Measurements from ENCODE around the gene YPEL1. TPM values are rescaled to one million over a fixed set of nuclear protein-coding genes. Genes with fewer than 3 reads are reported as not detected.
"Not testable (repeated sequence)": the region's sequence is repeated elsewhere in the genome, so short reads cannot be mapped to it uniquely, and the experiment has no call there.

YPEL1 gene
- polyA plus RNA-seq, 1 donor from 2014 or later, result 16.8 TPM

DNA sequence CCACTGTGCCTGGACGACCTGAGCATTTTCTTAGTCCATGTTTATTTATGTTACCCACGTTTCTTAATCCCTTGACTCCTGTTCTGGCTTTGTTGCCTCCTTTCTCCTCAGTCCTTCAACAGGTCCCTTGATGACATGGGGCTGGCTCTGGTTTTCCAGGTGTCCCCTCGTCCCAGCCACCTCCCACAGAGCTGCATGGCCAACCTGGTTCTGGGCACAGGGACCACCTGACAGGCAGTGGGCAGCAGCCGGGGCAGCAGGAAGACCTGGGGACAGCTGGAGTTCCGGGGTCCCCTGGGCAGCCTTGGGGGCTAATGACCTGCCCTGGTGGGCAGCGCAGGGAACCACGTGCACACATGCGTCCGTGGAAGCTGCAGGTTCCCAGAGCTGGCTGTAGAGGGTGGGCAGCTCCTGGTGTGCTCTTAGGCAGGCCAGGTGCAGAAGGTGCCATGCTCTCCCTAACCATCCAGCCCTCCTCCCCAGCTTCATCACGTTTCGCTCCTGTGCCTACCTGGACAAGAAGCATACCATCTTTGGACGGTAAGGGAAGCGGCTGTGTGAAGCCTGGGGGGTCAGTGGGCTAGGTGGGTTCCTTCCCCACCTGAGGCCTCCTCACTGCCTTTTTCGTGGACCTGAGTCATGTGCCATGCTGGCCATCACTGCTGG, 42.1 kb downstream of the YPEL1 start:
- H3K36me3 Mint-ChIP-seq, result no peaks in the 10 kb centered on the region
- H3K27ac Mint-ChIP-seq, result no peak overlapping the region
- peaks cover 5 to 10% (median 8%) of the 10 kb centered on the region in 3 donors for H3K4me1 Mint-ChIP-seq

GRCh38 chr22:21692856-21693255, 42.7 kb downstream of the YPEL1 start:
- H3K36me3 Mint-ChIP-seq, H3K9me3 Mint-ChIP-seq, H3K27me3 Mint-ChIP-seq, H3K4me3 Mint-ChIP-seq, H3K27ac Mint-ChIP-seq: not testable (repeated sequence)
- H3K4me1 Mint-ChIP-seq, result peaks cover 5 to 10% (median 8%) of the 10 kb centered on the region in 3 donors

More for the DNA sequence above, 42.1 kb downstream of the YPEL1 start:
- H3K4me3 Mint-ChIP-seq, result no peak overlapping the region
- no peaks in the 10 kb centered on the region for H3K9me3 Mint-ChIP-seq
- no peaks in the 10 kb centered on the region for H3K27me3 Mint-ChIP-seq

- no peak overlapping the region for H3K4me3 Mint-ChIP-seq
- H3K36me3 Mint-ChIP-seq, result no peaks in the 10 kb centered on the region
- H3K9me3 Mint-ChIP-seq, result no peaks in the 10 kb centered on the region
- H3K4me1 Mint-ChIP-seq, result peaks cover 5 to 10% (median 8%) of the 10 kb centered on the region in 3 donors
- H3K27me3 Mint-ChIP-seq, result no peaks in the 10 kb centered on the region
- H3K27ac Mint-ChIP-seq, result peak overlapping the region in 1 of 3 donors; percentile 82
Observed at GRCh38 chr22:21691816-21692215, 43.8 kb downstream of the YPEL1 start.

DNA sequence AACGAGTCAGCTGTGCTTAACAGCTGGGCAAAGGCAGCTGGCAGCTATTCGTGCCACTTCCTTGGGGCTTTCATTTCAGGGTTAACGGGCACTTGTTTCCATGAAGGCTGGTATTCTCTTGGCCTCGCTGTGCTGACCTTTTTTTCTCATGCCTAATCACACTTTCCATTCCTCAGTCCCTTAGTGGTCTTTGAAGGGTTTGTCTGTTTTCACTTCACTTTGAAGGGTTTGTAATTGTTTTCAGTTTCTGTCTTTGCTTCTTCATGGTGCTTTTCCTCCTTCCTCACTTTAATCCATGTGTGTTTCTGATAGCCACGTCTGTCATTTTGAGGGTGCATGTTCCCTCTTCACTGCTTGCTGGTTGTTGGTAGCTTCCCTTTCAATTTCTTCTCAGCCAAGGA, 45.2 kb downstream of the YPEL1 start:
- no peaks in the 10 kb centered on the region for H3K36me3 Mint-ChIP-seq
- no peaks in the 10 kb centered on the region for H3K9me3 Mint-ChIP-seq
- H3K27me3 Mint-ChIP-seq, result no peaks in the 10 kb centered on the region
- peak overlapping the region in 2 of 3 donors; percentile 91 to 92 for H3K27ac Mint-ChIP-seq
- no peak overlapping the region for H3K4me3 Mint-ChIP-seq
- H3K4me1 Mint-ChIP-seq, result peaks cover 5 to 10% (median 8%) of the 10 kb centered on the region in 3 donors

GRCh38 chr22:21688706-21689381, 46.8 kb downstream of the YPEL1 start:
- Mint-ChIP-seq H3K4me3 (no peak overlapping the region), H3K27me3 (no peaks in the 10 kb centered on the region), H3K4me1 (peaks cover 5 to 10% (median 8%) of the 10 kb centered on the region in 3 donors)

DNA sequence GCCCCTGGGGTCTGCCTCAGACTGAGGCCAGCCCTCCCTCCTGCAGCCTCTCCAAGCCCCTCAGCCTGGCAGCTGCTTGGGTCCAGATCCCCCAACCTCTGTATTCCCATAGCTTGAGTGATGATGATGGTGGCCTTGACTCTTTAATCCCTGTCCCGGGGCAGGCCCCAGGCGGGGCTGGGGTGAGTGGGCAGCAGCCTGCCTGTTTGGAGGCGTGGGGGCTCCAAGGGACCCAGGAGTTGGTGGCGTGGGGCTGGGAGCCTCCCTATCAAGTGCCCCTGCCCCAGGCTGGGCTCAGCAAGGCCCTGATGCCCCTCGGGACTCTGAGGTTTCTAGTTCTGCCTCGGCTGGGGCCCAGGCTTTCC, 47.3 kb downstream of the YPEL1 start:
- Mint-ChIP-seq H3K4me1 (peaks cover 5 to 10% (median 8%) of the 10 kb centered on the region in 3 donors), H3K27ac (peak overlapping the region in 1 of 3 donors; percentile 90), H3K27me3 (no peaks in the 10 kb centered on the region), H3K9me3 (no peaks in the 10 kb centered on the region), H3K4me3 (peak overlapping the region in 1 of 4 donors; percentile 63), H3K36me3 (no peaks in the 10 kb centered on the region)

More at GRCh38 chr22:21688706-21689381, 46.8 kb downstream of the YPEL1 start:
- Mint-ChIP-seq H3K9me3 (no peaks in the 10 kb centered on the region), H3K27ac (peak overlapping the region in 1 of 3 donors; percentile 92), H3K36me3 (no peaks in the 10 kb centered on the region)

DNA sequence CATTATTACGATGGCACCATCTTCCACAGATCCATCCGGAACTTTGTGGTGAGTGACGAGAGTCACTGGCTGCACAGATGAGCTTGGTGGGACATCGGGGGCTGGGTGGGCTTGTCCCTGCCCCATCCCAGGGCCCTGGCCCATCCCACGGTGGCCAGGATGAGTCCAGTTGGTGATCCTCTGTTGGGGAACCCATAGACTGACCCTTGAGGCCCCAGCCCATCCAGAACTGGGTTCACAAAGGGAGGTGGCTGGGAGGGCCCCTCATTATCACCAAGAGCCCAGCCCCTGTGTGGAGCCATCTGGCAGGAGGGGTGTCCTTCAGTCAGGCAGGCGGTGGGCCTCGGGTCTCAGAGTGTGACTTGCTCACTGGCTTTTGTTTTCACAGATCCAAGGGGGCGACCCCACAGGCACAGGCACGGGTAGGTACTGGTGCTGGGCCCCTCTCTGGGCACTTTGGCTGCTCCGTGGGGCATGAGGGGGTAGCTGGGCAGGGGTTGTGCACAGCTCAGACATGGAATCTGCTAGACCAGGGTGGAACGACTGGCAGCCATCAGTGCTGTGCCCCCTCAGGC, 47.8 kb downstream of the YPEL1 start:
- H3K4me1 Mint-ChIP-seq, result peaks cover 5 to 10% (median 8%) of the 10 kb centered on the region in 3 donors
- no peaks in the 10 kb centered on the region for H3K9me3 Mint-ChIP-seq
- H3K27me3 Mint-ChIP-seq, result no peaks in the 10 kb centered on the region
- H3K4me3 Mint-ChIP-seq, result peak overlapping the region in 1 of 4 donors; percentile 63
- peak overlapping the region in 1 of 3 donors; percentile 90 for H3K27ac Mint-ChIP-seq
- no peaks in the 10 kb centered on the region for H3K36me3 Mint-ChIP-seq

GRCh38 chr22:21686634-21687393, 48.8 kb downstream of the YPEL1 start:
- Mint-ChIP-seq H3K4me1 (peaks cover 5 to 10% (median 8%) of the 10 kb centered on the region in 3 donors), H3K27me3 (no peaks in the 10 kb centered on the region), H3K4me3 (no peak overlapping the region), H3K36me3 (no peaks in the 10 kb centered on the region), H3K9me3 (no peaks in the 10 kb centered on the region), H3K27ac (no peak overlapping the region)

DNA sequence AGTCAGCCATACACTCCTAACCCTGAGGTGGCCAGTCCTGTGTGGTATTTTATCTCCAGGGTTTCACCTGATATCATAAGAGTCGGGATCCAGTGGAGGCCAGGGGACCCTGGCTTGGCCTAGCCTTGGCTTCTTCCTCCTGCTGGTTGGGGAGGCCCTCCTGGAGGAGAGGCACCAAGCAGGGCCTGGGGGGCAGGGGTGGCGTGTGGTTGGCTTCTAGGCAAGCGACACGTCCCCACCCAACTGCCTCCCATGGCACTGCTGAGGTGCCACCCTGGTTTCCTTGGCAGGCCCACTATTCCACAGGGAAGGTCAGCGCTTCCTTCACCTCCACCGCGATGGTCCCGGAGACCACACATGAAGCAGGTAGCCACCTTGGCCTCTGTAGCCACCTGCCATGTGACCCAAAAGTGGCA, 49.4 kb downstream of the YPEL1 start:
- Mint-ChIP-seq H3K27me3 (no peaks in the 10 kb centered on the region), H3K27ac (no peak overlapping the region), H3K4me1 (peaks cover 5 to 10% (median 8%) of the 10 kb centered on the region in 3 donors), H3K36me3 (no peaks in the 10 kb centered on the region), H3K4me3 (no peak overlapping the region), H3K9me3 (no peaks in the 10 kb centered on the region)

GRCh38 chr22:21685164-21685513, 50.5 kb downstream of the YPEL1 start:
- H3K36me3 Mint-ChIP-seq, result no peaks in the 10 kb centered on the region
- H3K4me3 Mint-ChIP-seq, result no peak overlapping the region
- H3K27me3 Mint-ChIP-seq, result no peaks in the 10 kb centered on the region
- peak overlapping the region in 1 of 3 donors; percentile 80 for H3K27ac Mint-ChIP-seq
- H3K9me3 Mint-ChIP-seq, result no peaks in the 10 kb centered on the region
- H3K4me1 Mint-ChIP-seq, result peaks cover 0 to 7% (median 5%) of the 10 kb centered on the region in 3 donors

DNA sequence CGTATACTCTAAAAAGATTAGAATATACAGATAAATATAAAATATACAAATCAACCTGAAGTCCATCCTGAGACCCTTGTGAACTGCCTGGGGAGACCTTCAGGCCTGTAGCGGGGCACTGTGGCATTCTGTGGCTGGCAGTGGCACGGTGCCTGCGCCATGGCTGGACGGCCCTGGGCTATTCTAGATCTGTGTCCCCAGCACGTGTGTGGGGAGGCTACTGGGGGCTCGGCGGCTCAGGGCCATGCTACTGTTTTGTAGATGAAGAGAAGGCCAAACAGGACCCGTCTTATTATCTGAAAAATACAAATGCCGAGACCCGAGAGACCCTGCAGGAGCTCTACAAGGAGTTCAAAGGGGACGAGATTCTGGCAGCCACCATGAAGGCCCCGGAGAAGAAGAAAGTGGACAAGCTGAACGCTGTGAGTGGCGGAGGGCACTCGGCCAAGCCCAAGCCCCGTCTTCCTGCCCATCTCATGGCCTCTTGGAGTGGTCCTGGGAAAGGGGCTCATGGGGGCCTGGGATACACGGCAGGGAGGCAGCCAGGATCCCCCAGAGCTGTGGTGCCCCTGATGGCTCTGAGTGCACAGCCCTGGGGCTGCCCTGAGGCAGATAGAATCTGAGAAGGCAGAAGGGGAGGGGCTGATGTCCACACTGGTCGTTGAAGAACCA, 51.0 kb downstream of the YPEL1 start:
- H3K4me3 Mint-ChIP-seq, result no peak overlapping the region
- H3K4me1 Mint-ChIP-seq, result peaks cover 0 to 5% (median 5%) of the 10 kb centered on the region in 3 donors
- H3K27me3 Mint-ChIP-seq, result no peaks in the 10 kb centered on the region
- peak overlapping the region in 1 of 3 donors; percentile 80 for H3K27ac Mint-ChIP-seq
- no peaks in the 10 kb centered on the region for H3K9me3 Mint-ChIP-seq
- H3K36me3 Mint-ChIP-seq, result no peaks in the 10 kb centered on the region

DNA sequence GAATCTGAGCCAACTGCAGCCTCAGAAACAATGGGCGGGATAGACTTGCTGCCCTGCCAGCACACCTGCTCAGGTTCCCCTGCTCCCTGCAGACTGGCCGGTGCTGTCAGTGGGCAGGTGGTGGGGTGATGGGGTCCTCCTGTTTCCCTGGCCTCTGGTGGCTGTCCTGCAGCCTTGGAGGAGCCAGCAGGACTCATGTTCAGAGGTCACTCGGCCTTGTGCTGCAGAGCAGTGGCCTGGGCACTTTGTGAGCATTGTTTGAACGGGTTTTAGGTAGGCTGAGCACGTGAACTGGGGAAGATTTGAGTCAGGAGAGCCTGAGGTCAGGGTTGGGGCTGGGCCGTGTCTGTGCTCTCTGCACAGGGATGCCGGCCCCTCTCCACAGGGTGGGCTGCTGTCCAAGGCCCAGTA, 52.2 kb downstream of the YPEL1 start:
- no peak overlapping the region for H3K4me3 Mint-ChIP-seq
- H3K27me3 Mint-ChIP-seq, result no peaks in the 10 kb centered on the region
- no peaks in the 10 kb centered on the region for H3K36me3 Mint-ChIP-seq
- no peaks in the 10 kb centered on the region for H3K9me3 Mint-ChIP-seq
- H3K27ac Mint-ChIP-seq, result no peak overlapping the region
- no peaks in the 10 kb centered on the region for H3K4me1 Mint-ChIP-seq

GRCh38 chr22:21682385-21683175, 53.0 kb downstream of the YPEL1 start:
- Mint-ChIP-seq H3K4me3 (no peak overlapping the region), H3K27ac (no peak overlapping the region), H3K36me3 (no peaks in the 10 kb centered on the region), H3K27me3 (no peaks in the 10 kb centered on the region), H3K4me1 (no peaks in the 10 kb centered on the region), H3K9me3 (no peaks in the 10 kb centered on the region)
